Gastrocnemius medialis (tissue), 4 donors: ENCODE results near the gene CKB. TPM values are rescaled to one million over a fixed set of nuclear protein-coding genes. Genes with fewer than 3 reads are reported as not detected.

Experiments
- ATAC-seq, 2 donors: fragments of 150-250 bp; one replicate each; pipeline ENCODE4 v1.9.1; 2016
- DNase-seq, 2 donors: peaks; one replicate each; pipeline ENCODE4 v3.0.0-alpha.2; 2019
- H3K27ac ChIP-seq, 4 donors: fragments of 200-600 bp; sonication (generic); 1 replicate in 1 of 4; 2 replicates in 3 of 4; pipeline ENCODE4 v1.5.1; 2016 to 2018; ENCODE audit warnings: mild to moderate bottlenecking in 2 of 4, moderate library complexity in 1 of 4
- H3K27me3 ChIP-seq, 3 donors: fragments of 200-600 bp; sonication (generic) in 2 of 3; 1 replicate in 1 of 3; 2 replicates in 2 of 3; pipeline versions ENCODE4 v1.5.1 to v1.6.0; 2016 to 2019; ENCODE audit warnings: mild to moderate bottlenecking in 1 of 3, moderate library complexity in 1 of 3
- H3K36me3 ChIP-seq, 2 donors: fragments of 200-600 bp; sonication (generic) in 1 of 2; one replicate each; pipeline ENCODE4 v1.5.1; 2017 to 2018
- H3K4me1 ChIP-seq, 2 donors: fragments of 200-600 bp; sonication (generic) in 1 of 2; one replicate each; pipeline ENCODE4 v1.5.1; 2016 to 2017; ENCODE audit warnings: mild to moderate bottlenecking in 2 of 2
- H3K4me3 ChIP-seq, 4 donors: fragments of 200-600 bp; sonication (generic) in 3 of 4; 1 replicate in 1 of 4; 2 replicates in 3 of 4; pipeline ENCODE4 v1.5.1; 2016 to 2019; ENCODE audit warnings: mild to moderate bottlenecking in 2 of 4
- H3K9me3 ChIP-seq, 3 donors: fragments of 200-600 bp; sonication (generic) in 2 of 3; 1 replicate in 1 of 3; 2 replicates in 2 of 3; pipeline ENCODE4 v1.5.1; 2016 to 2019
- POLR2A ChIP-seq, 2 donors: fragments of 450-650 bp; IDR thresholded peaks; one replicate each; pipeline ENCODE4 v1.6.1; 2017; ENCODE audit warnings: antibody characterized with exemption in 2 of 2, mild to moderate bottlenecking in 2 of 2, moderate library complexity in 2 of 2
- in situ Hi-C, 4 donors: fragments of 200-750 bp; cut with MboI; loops; one replicate each; pipeline versions ENCODE4 v1.15.0 to v1.8.0; 2017; ENCODE audit warnings: low sequenced_read_pairs in 4 of 4
- intact Hi-C: fragments of 100-400 bp; cut with DNase I; formaldehyde crosslinking; loops from one replicate; pipeline ENCODE4 v1.15.1; 2023; ENCODE audit warnings: low total_unique reads
- total RNA-seq, 4 donors: library from RNA; depleted of rRNA; stranded (reverse); fragments of >200 nt; gene quantifications; one replicate each; pipeline versions ENCODE4 v1.1.0 to v1.2.3, GENCODE V29; 2016
- TF ChIP-seq, protein P1 (sequence below), 5 experiments: fragments of 450-650 bp in 3 of 5; fragments of 200-600 bp in 2 of 5; sonication (generic) in 2 of 5; IDR thresholded peaks in 4 of 5; conservative IDR thresholded peaks in 1 of 5; 1 replicate in 4 of 5; 2 replicates in 1 of 5; pipeline ENCODE4 v1.5.1; 2016 to 2019; ENCODE audit warnings: antibody characterized with exemption in 5 of 5, mild to moderate bottlenecking in 3 of 5, moderate library complexity in 3 of 5

Gene CKB
- total RNA-seq, 4 donors from 2014 or later: 20.7 to 110 (median 43.4) TPM

DNA sequence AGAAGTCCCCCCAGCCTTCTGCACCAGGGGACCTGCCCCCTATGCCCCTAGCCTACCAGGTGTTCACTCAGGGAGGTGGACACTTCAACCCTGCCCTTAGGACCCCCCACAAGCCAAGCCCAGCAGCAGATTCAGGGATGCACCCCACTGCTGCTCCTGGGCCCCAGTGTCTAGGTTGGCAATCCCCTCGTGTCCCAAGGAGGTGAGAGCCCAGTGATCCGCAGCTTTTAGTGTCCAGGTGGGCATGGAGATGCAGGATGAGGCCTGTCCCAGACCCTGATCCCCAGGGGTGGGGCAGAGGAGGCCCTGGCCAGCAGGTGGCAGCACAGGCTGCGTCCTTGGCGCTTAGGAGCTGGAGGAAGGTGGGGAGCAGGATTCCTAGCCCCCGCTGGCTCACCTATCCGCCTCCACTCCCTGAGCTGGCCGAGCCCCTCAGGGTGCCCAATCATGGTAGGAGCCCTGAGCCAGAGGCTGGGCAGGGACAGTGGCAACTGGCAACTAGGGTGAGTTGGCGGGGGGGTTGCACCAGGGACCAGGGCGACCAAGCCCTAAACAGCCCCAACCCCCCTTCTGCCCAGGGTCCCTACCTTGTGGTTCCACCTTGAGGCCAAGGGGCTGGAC lies 4.1 kb downstream of the CKB start:
- peaks cover 16 to 23% of the 10 kb centered on the region in 2 donors for H3K4me1 ChIP-seq
- DNase-seq: peak in 1 of 2 donors; percentile 61
- in situ Hi-C loops (no loop called here), intact Hi-C loops (loop anchor here (1.0 kb wide), 1 partner anchor 28 kb away; no protein-coding TSS in a partner anchor)
- no peak overlapping the region for H3K4me3 ChIP-seq
- no peak for TF ChIP-seq POLR2A (IDR thresholded peaks at IDR 0.05)
- TF ChIP-seq, protein P1, sequence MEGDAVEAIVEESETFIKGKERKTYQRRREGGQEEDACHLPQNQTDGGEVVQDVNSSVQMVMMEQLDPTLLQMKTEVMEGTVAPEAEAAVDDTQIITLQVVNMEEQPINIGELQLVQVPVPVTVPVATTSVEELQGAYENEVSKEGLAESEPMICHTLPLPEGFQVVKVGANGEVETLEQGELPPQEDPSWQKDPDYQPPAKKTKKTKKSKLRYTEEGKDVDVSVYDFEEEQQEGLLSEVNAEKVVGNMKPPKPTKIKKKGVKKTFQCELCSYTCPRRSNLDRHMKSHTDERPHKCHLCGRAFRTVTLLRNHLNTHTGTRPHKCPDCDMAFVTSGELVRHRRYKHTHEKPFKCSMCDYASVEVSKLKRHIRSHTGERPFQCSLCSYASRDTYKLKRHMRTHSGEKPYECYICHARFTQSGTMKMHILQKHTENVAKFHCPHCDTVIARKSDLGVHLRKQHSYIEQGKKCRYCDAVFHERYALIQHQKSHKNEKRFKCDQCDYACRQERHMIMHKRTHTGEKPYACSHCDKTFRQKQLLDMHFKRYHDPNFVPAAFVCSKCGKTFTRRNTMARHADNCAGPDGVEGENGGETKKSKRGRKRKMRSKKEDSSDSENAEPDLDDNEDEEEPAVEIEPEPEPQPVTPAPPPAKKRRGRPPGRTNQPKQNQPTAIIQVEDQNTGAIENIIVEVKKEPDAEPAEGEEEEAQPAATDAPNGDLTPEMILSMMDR (IDR thresholded peaks at IDR 0.05 in 4 of 5, conservative IDR thresholded peaks at IDR 0.05 in 1 of 5): peak; percentile 82 to 94 (median 90)
- no peaks in the 10 kb centered on the region for H3K36me3 ChIP-seq
- ATAC-seq: peak; percentile 30 to 55
- peak overlapping the region in 1 of 4 donors; percentile 20 for H3K27ac ChIP-seq
- no peaks in the 10 kb centered on the region for H3K9me3 ChIP-seq
- peaks cover 0 to 23% (median 7%) of the 10 kb centered on the region in 3 donors for H3K27me3 ChIP-seq

DNA sequence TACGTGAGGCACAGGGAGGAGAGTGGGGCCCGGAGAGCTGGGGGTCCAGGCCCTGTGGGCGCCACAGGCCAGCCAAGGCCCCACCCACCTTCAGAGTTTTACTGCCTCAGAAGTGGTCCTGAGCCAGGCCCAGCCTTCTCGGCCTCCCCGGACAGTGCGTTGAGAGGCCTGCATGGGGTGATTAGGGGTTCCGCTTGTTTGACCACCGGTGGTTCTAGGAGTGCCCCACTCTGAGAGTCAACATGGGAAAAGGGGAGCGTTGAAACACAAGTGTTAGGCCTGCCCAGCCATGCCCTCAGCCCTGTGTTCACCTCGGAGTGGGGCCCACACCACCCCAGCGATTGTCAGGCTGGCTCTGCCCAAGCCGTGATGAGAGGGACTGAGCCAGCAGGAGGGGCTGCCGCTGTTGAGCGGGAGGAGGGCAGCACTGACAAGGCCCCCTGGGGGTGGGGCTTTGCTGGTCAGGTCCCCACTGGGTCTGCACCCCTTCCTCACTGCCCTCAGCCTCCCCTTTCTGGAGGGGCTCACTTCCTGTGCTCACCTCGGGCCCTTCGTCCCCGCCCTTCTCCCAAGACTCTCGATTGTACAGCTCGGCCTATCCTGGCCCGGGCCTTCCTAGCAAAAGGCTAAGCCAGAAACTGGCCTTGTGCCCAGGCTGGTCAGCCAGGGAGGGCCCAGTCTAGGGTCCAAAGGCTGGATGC lies 4.8 kb downstream of the CKB start:
- Histone ChIP-seq H3K27ac (no peak overlapping the region), H3K36me3 (no peaks in the 10 kb centered on the region), H3K4me3 (no peak overlapping the region), H3K27me3 (peaks cover 0 to 18% (median 7%) of the 10 kb centered on the region in 3 donors), H3K9me3 (no peaks in the 10 kb centered on the region), H3K4me1 (peaks cover 20 to 24% of the 10 kb centered on the region in 2 donors)
- ATAC-seq: no peak
- no peak for DNase-seq
- in situ Hi-C loops: no loop called here
- intact Hi-C loops: loop anchor here (1.0 kb wide), 1 partner anchor 28 kb away; no protein-coding TSS in a partner anchor
- TF ChIP-seq POLR2A (IDR thresholded peaks at IDR 0.05): no peak
- TF ChIP-seq, protein P1 (IDR thresholded peaks at IDR 0.05 in 4 of 5, conservative IDR thresholded peaks at IDR 0.05 in 1 of 5): no peak

DNA sequence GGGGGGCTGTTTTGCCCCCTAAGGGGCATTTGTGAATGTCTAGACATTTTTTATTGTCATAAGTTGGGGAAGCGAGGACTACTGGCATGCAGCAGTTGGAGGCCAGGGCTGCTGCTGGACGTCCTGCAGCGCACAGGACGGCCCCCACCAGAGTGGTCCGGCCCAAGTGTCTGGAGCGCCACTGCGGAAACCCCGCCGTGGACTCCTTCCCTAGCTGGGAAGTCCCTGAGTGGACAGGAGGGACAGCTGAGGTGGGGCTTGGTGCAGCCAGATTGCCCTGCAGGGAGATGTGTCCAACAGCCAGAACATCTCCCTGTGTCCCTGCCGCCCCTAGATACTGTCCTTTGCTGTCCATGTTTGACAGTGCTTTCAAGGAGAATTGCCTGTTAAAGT lies 5.5 kb downstream of the CKB start:
- H3K4me3 ChIP-seq: no peak overlapping the region
- H3K36me3 ChIP-seq: no peaks in the 10 kb centered on the region
- no peak for DNase-seq
- intact Hi-C loops (no loop called here), in situ Hi-C loops (no loop called here)
- no peak for ATAC-seq
- H3K9me3 ChIP-seq: no peaks in the 10 kb centered on the region
- TF ChIP-seq, protein P1 (IDR thresholded peaks at IDR 0.05 in 4 of 5, conservative IDR thresholded peaks at IDR 0.05 in 1 of 5): no peak
- TF ChIP-seq POLR2A (IDR thresholded peaks at IDR 0.05): no peak
- peaks cover 24 to 27% of the 10 kb centered on the region in 2 donors for H3K4me1 ChIP-seq
- H3K27me3 ChIP-seq: peaks cover 0 to 15% (median 5%) of the 10 kb centered on the region in 3 donors
- no peak overlapping the region for H3K27ac ChIP-seq

DNA sequence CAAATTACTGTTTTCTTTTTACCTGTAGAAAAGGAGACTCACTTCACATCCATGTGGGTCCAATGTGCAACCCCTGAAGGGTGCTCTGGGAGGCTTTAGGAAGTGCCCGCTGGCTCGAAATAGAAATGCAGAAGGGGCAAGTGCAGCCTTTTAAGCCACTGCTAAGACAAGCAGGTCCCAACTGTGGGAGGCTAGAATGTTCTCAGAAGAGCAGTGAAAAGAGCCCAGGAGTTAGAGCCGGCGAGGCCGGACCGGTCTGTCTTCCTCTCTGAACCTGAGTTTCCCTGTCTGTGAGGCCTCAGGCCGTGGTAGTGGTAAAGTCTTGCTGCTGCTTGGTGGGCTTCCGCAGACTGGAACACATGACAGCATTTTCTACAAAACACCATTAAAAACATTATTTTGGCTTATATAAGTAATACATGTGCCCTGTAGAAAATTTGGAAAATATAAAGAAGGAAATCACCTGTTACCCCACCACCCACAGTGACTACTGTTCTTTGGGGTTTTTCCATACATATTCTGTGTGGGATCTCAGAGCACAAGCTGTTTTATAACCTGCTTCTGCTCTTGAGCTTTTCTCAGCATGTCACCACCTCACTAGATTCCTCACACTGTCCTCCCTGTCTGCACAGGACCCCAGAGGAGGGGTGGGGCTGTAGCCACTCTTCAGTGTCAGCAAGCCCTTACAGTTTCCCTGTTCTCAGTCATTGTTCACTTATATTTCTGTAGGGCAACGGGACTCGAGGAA lies 6.0 kb downstream of the CKB start:
- H3K36me3 ChIP-seq: no peaks in the 10 kb centered on the region
- no peak overlapping the region for H3K27ac ChIP-seq
- H3K27me3 ChIP-seq: peaks cover 0 to 9% (median 3%) of the 10 kb centered on the region in 3 donors
- TF ChIP-seq, protein P1 (IDR thresholded peaks at IDR 0.05 in 4 of 5, conservative IDR thresholded peaks at IDR 0.05 in 1 of 5): no peak
- TF ChIP-seq POLR2A (IDR thresholded peaks at IDR 0.05): no peak
- DNase-seq (no peak), ATAC-seq (no peak)
- intact Hi-C loops (no loop called here), in situ Hi-C loops (no loop called here)
- H3K4me1 ChIP-seq: peaks cover 21 to 22% of the 10 kb centered on the region in 2 donors
- H3K9me3 ChIP-seq: no peaks in the 10 kb centered on the region
- no peak overlapping the region for H3K4me3 ChIP-seq
